GM12874 (cell line): ENCODE measurements around the gene USHBP1.

Source experiments
- TF ChIP-seq, protein P1 (sequence below): IDR thresholded peaks from 2 replicates; pipeline ENCODE4 v1.5.1; 2011; ENCODE audit warnings: low read depth, mild to moderate bottlenecking, control low read depth, low read length, moderate library complexity; ENCODE audit not compliant: insufficient read depth

USHBP1 gene

DNA sequence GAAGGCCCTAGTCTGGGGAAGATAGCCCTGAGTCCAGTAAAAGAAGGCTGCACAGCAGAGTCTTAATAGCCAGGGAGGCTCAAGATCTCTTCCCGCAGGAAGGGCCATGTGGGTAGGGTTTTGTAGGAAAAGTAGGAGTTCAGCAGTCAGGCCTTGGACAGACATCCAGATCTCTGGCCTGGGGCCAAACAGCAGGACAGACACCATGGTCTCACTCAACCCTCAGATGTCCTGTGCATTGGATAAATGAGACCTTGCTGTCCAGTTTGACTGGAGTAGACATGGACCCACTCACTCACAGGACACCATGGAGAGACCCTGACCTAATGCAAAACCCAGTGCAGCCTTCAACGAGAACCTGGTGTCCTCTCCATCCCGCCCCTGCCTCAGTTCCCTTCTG, 34.7 kb downstream of the USHBP1 start:
- TF ChIP-seq, protein P1, sequence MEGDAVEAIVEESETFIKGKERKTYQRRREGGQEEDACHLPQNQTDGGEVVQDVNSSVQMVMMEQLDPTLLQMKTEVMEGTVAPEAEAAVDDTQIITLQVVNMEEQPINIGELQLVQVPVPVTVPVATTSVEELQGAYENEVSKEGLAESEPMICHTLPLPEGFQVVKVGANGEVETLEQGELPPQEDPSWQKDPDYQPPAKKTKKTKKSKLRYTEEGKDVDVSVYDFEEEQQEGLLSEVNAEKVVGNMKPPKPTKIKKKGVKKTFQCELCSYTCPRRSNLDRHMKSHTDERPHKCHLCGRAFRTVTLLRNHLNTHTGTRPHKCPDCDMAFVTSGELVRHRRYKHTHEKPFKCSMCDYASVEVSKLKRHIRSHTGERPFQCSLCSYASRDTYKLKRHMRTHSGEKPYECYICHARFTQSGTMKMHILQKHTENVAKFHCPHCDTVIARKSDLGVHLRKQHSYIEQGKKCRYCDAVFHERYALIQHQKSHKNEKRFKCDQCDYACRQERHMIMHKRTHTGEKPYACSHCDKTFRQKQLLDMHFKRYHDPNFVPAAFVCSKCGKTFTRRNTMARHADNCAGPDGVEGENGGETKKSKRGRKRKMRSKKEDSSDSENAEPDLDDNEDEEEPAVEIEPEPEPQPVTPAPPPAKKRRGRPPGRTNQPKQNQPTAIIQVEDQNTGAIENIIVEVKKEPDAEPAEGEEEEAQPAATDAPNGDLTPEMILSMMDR = no peak

DNA sequence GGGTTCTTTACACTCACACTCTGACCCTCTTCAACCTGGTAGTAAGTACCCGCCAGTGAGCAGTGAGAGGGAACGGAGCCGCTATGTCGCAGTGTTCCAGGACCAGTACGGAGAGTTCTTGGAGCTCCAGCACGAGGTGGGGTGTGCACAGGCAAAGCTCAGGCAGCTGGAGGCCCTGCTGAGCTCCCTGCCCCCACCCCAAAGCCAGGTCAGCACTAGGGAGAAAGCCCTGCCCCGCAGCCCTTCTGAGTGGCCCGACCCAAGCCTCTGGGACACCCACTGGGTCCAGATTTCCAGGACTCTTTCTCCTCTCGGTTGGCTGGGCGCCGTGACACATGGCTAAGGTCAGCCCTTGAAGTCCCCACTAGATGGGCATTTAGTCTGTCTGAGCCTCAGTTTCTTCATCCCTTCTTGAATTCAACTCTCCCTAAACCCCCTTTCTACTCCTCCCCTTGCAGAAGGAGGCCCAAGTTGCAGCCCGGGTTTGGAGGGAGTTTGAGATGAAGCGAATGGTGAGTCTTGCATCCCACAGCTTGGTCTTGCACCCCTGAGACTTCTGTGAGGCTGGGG, 36.7 kb downstream of the USHBP1 start:
- TF ChIP-seq, protein P1 = no peak

DNA sequence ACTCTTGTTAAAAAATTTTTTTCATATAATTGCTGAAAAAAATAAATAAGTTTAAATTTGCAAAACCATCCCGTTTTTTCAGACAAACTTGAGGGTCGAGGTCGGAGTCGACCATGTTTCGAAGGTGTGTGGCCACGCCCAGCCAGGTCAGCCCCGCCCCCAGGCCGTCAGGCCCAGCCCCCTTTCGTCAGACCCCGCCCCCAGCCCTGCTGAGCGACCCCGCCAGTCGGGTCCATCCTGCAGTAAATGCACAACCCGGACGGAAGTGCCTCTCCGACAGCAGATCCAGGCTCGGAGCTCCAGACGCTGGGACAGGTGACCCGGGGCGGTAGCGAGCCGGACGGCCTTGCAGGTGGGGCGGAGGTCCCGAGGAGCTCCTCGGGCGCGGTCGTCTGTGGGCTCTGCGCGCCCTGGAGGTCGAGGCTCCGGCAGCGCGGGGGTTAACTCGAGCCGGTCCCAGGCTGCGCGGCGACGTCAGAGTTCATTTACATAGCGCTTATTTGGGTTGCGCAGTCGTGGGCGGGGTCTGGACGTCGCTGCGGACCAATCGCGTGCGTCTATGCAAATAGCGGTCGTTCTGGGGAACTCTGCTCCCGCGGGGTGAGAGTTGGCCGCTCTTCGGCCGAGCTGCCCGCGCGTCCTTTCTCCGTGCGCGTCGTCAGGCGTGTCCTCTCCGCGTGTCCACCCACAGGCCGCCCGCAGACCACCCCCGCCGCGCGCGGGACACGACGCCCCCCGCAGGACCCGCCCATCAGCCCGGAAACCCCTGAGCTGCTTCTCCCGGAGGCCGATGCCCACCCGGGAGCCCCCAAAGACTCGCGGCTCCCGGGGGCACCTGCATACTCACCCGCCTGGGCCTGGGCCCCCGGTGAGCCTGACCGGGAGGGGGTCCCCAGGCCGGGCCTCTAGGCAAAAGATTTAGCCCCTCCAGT, 38.3 kb downstream of the USHBP1 start, which contains the start of gene OCEL1:
OCEL1 (plus strand) TSS at position 225 of the 932 bp plus-strand sequence; CDS start at position 247, 22 bp downstream.
- TF ChIP-seq, protein P1 = no peak

DNA sequence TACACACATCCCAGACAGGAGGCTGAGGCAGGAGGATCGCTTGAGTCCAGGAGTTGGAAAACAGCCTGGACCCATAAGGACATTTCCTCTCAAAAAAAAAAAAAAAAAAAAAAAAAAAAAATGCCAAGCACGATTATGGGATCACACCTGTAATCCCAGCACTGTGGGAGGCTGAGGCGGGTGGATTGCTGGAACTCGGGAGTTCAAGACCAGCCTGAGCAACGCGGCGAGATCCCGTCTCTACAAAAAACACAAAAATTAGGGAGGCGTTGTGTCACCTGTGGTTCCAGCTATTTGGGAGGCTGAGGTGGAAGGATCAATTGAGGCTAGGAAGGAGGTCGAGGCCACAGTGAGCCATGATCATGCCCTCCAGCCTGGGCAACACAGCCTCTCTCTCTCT, 39.5 kb downstream of the USHBP1 start:
- TF ChIP-seq, protein P1 = no peak

DNA sequence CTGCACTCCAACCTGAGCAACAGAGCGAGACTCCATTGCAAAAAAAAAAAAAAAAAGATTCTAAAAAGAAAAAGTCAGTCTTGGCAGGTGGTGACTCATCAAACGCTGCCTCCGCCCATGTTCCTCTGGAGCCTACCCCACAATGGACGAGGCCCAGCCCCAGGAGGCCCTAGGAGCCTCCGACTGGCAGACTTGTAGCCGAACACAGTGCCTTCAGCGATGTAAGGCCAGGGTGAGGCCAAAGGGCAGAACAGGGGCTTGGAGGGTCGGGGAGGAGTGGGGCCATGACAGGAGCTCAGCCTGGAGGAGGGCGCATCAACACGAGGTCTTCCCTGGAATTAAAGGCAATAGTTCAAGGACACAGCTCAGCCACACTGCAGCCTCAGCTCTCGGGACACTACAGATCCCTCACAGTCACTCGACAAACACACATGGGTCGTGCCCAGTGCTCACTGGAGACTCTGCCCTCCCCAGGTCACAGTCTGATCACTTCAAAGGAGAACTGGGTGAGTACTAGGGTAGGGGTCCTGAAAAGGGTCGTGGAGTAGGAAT, 44.3 kb downstream of the USHBP1 start:
- TF ChIP-seq, protein P1 = no peak

DNA sequence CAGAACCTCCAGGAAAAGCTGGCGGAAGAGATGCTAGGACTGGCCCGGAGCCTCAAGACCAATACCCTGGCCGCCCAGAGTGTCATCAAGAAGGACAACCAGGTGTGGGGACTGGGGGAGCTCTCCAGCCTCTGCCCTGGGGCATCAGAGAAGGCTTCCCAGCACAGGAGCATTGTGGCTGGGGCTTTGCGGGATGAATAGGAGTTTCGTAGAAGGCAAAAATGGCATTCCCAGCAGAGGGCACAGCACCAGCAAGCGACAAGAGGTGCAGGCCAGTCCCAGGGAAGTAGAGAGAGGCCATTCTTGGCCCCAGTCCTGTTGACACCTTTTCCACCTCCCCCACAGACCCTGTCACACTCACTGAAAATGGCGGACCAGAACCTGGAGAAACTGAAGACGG, 45.3 kb downstream of the USHBP1 start:
- TF ChIP-seq, protein P1 = no peak

DNA sequence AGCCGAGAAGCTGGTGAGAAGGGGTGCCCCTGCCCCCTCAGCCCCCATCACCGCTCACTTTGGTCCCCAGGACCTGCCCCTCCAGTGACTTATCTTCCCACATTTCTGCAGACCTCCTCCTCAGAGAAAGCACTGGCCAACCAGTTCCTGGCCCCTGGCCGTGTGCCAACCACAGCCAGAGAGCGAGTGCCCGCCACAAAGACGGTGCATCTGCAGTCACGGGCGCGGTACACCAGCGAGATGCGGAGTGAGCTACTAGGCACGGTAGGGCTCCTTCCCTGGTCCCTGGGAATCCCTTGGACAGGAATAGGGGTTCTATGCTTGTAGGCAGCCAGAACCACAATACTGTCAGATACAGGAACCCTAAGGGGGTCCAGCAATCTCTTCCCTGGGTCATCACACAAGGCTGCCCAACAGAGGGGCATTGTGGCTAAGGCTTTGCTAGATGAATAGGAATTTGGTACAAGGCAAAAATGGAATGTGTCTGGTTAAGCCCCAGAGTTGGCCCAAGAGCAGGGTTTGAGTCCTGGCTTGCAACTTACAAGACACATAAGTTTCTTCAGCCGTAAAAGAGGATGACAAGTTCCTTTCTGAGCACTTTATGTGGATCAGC, 48.4 kb downstream of the USHBP1 start:
- TF ChIP-seq, protein P1 = no peak
